GM23338 (cell line): Measurements from ENCODE around the gene SNX21. TPM values are rescaled to one million over a fixed set of nuclear protein-coding genes. Genes with fewer than 3 reads are reported as not detected.
A peak's percentile ranks its signal among the peaks of the same experiment; 100 is the strongest.

Source experiments
- ATAC-seq: fragments of 200-7000 bp; cut with Tn5 transposase; 3 replicates; pipeline ENCODE4 v1.9.1; 2020
- DNase-seq: peaks from one replicate; pipeline ENCODE4 v3.0.0-alpha.2; 2015; ENCODE audit warnings: low spot score
- H2AFZ ChIP-seq: fragments of 200-600 bp; sonication (generic); 2 replicates; pipeline ENCODE4 v1.8.0; 2016; ENCODE audit warnings: antibody characterized with exemption, mild to moderate bottlenecking, moderate library complexity
- H3F3A ChIP-seq: fragments of 200-600 bp; sonication (generic); replicated peaks from 2 replicates; pipeline ENCODE4 v1.8.0; 2017; ENCODE audit warnings: antibody characterized with exemption, mixed run types, low read depth
- H3K27ac ChIP-seq: fragments of 200-600 bp; sonication (generic); 2 replicates; pipeline ENCODE4 v1.6.1; 2016; ENCODE audit warnings: low read depth
- H3K27me3 ChIP-seq: fragments of 200-600 bp; sonication (generic); 2 replicates; pipeline ENCODE4 v1.8.0; 2016; ENCODE audit warnings: mild to moderate bottlenecking, mixed run types, moderate library complexity; ENCODE audit not compliant: insufficient read depth
- H3K36me3 ChIP-seq: fragments of 200-600 bp; sonication (generic); 2 replicates; pipeline ENCODE4 v1.8.0; 2016; ENCODE audit warnings: mild to moderate bottlenecking; ENCODE audit not compliant: insufficient read depth
- H3K4me1 ChIP-seq: fragments of 200-600 bp; sonication (generic); 2 replicates; pipeline ENCODE4 v1.8.0; 2016; ENCODE audit warnings: mild to moderate bottlenecking, moderate library complexity; ENCODE audit not compliant: insufficient read depth
- H3K4me2 ChIP-seq: fragments of 200-600 bp; sonication (generic); 2 replicates; pipeline ENCODE4 v1.7.1; 2017; ENCODE audit warnings: mixed run types
- H3K4me3 ChIP-seq: fragments of 200-600 bp; sonication (generic); 2 replicates; pipeline ENCODE4 v1.6.1; 2016; ENCODE audit warnings: mixed run types
- H3K79me2 ChIP-seq: fragments of 200-600 bp; sonication (generic); replicated peaks from 2 replicates; pipeline ENCODE4 v1.8.0; 2017; ENCODE audit warnings: mild to moderate bottlenecking; ENCODE audit not compliant: insufficient read depth
- H3K9me2 ChIP-seq: fragments of 200-600 bp; sonication (generic); 2 replicates; pipeline ENCODE4 v1.8.0; 2017; ENCODE audit not compliant: insufficient read depth
- H4K20me1 ChIP-seq: fragments of 200-600 bp; sonication (generic); replicated peaks from 2 replicates; pipeline ENCODE4 v1.8.0; 2017; ENCODE audit warnings: mild to moderate bottlenecking; ENCODE audit not compliant: insufficient read depth
- H3K27ac Mint-ChIP-seq: 2 replicates; pipeline ENCODE4 v1.8.0; 2020; ENCODE audit warnings: inconsistent platforms, mild to moderate bottlenecking, moderate library complexity, mixed read lengths
- H3K27me3 Mint-ChIP-seq: 3 replicates; pipeline ENCODE4 v1.8.0; 2022; ENCODE audit warnings: low read depth, mild to moderate bottlenecking, moderate library complexity, mixed read lengths, inconsistent platforms; ENCODE audit not compliant: insufficient read depth, poor library complexity
- H3K36me3 Mint-ChIP-seq: 3 replicates; pipeline ENCODE4 v1.8.0; 2021; ENCODE audit warnings: low read depth, mild to moderate bottlenecking, inconsistent platforms, moderate library complexity, mixed read lengths
- H3K4me1 Mint-ChIP-seq: 3 replicates; pipeline ENCODE4 v1.8.0; 2020; ENCODE audit warnings: mild to moderate bottlenecking, inconsistent platforms, mixed read lengths
- H3K4me3 Mint-ChIP-seq: 3 replicates; pipeline ENCODE4 v1.8.0; 2021; ENCODE audit warnings: moderate library complexity, mild to moderate bottlenecking, inconsistent platforms, mixed read lengths
- H3K9me3 Mint-ChIP-seq: 3 replicates; pipeline ENCODE4 v1.8.0; 2020; ENCODE audit warnings: moderate library complexity, mild to moderate bottlenecking, inconsistent platforms, mixed read lengths
- CREB1 ChIP-seq: fragments of 250-450 bp; sonication (Bioruptor Pico); IDR thresholded peaks from 2 replicates; pipeline ENCODE4 v1.5.0; 2020; ENCODE audit warnings: low read depth, mild to moderate bottlenecking, moderate library complexity
- CTCF ChIP-seq, 2 experiments: fragments of 200-600 bp in 1 of 2; sonication (generic) in 1 of 2; conservative IDR thresholded peaks; 2 replicates each; pipeline versions ENCODE4 v1.5.1 to v1.6.1; 2016 to 2017; ENCODE audit warnings: antibody characterized with exemption in 2 of 2, low read depth in 2 of 2, mild to moderate bottlenecking in 2 of 2, moderate library complexity in 1 of 2
- ETS1 ChIP-seq: IDR thresholded peaks from 2 replicates; pipeline ENCODE4 v1.6.1; 2016; ENCODE audit warnings: antibody characterized with exemption
- EZH2 ChIP-seq: fragments of 200-600 bp; sonication (generic); IDR thresholded peaks from one replicate; pipeline ENCODE4 v1.8.0; 2017; ENCODE audit warnings: antibody characterized with exemption, mild to moderate bottlenecking, low read depth; ENCODE audit not compliant: unreplicated experiment
- EZH2phosphoT487 ChIP-seq: fragments of 200-600 bp; sonication (generic); IDR thresholded peaks from one replicate; pipeline ENCODE4 v1.8.1; 2018; ENCODE audit warnings: antibody characterized with exemption; ENCODE audit not compliant: unreplicated experiment
- JUNB ChIP-seq: IDR thresholded peaks from one replicate; pipeline ENCODE4 v1.6.1; 2016; ENCODE audit warnings: antibody characterized with exemption; ENCODE audit not compliant: unreplicated experiment
- NANOG ChIP-seq: IDR thresholded peaks from 2 replicates; pipeline ENCODE4 v1.6.1; 2016; ENCODE audit warnings: antibody characterized with exemption, borderline replicate concordance
- POLR2AphosphoS5 ChIP-seq: IDR thresholded peaks from 2 replicates; pipeline ENCODE4 v1.6.1; 2016; ENCODE audit warnings: antibody characterized with exemption, low read depth
- REST ChIP-seq: IDR thresholded peaks from one replicate; pipeline ENCODE4 v1.6.1; 2018; ENCODE audit warnings: antibody characterized with exemption; ENCODE audit not compliant: unreplicated experiment
- STAT1 ChIP-seq: IDR thresholded peaks from one replicate; pipeline ENCODE4 v1.6.1; 2016; ENCODE audit warnings: antibody characterized with exemption; ENCODE audit not compliant: unreplicated experiment
- ZNF114 ChIP-seq: fragments of 250-450 bp; sonication (Bioruptor Pico); IDR thresholded peaks from 2 replicates; pipeline ENCODE4 v1.5.0; 2020; ENCODE audit warnings: mild to moderate bottlenecking, moderate library complexity
- ZNF331 ChIP-seq: fragments of 250-450 bp; sonication (Bioruptor Pico); IDR thresholded peaks from 2 replicates; pipeline ENCODE4 v1.5.0; 2020; ENCODE audit warnings: low read depth, mild to moderate bottlenecking, moderate library complexity
- ZNF462 ChIP-seq: fragments of 250-450 bp; sonication (Bioruptor Pico); IDR thresholded peaks from 2 replicates; pipeline ENCODE4 v1.5.0; 2020; ENCODE audit warnings: mild to moderate bottlenecking, moderate library complexity
- polyA plus RNA-seq: library from polyadenylated mRNA; unstranded; fragments of >200 nt; fragmentation: Nextera tagmentation; extraction: Ambion mirVana; gene quantifications from 2 replicates; pipeline ENCODE4 v1.2.1, GENCODE V29; 2016
- total RNA-seq: library from RNA; depleted of rRNA; stranded (reverse); fragments of >200 nt; shearing (Covaris generic); gene quantifications from 2 replicates; pipeline ENCODE4 v1.2.3, GENCODE V29; 2014

Gene SNX21
- total and polyA plus RNA-seq, 2 experiments from 2014 or later = 13.3 to 31.5 TPM

DNA sequence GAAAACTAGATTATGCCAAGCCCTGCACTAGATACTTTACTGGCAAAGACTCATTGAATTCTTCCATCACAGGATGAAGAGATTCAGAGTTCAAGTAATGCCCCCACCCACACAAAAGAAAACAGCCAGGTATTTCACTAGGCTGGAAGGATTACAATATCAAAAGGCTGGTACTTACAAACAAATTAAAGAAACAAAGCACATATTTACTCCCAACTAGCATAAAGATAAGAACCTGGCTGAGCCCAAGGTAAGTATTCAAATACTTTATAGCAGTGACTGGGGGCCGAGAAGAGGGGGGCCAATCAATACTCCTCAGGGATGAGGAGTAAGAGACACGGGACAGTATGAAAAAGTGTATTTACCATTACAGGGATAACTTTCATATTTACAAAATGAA, 19.9 kb downstream of the SNX21 start:
- Histone ChIP-seq H3K79me2 (peaks cover 37% of the 10 kb centered on the region), H3F3A (no peaks in the 10 kb centered on the region), H3K27ac (peak overlapping the region; percentile 75), H3K9me2 (no peaks in the 10 kb centered on the region), H3K4me3 (0 out of 2 replicates have a peak overlapping the region, but pooled peaks have one; percentile 4), H2AFZ (no peak overlapping the region), H4K20me1 (no peaks in the 10 kb centered on the region), H3K27me3 (no peaks in the 10 kb centered on the region), H3K4me2 (peak overlapping the region; percentile 17), H3K36me3 (peaks cover 4% of the 10 kb centered on the region; the same call in 1 of the 2 replicates), H3K4me1 (peaks cover 39% of the 10 kb centered on the region)
- peaks cover 48% of the 10 kb centered on the region for H3K4me1 Mint-ChIP-seq
- peaks cover 32% of the 10 kb centered on the region for H3K36me3 Mint-ChIP-seq
- H3K27ac Mint-ChIP-seq = peak overlapping the region; percentile 94
- peak overlapping the region; percentile 58 for H3K4me3 Mint-ChIP-seq
- TF ChIP-seq CTCF (conservative IDR thresholded peaks at IDR 0.05; ENCODE audit: low read depth in 2 of 2) (no peak), ZNF462 (CRISPR knock-in tag) (no peak), JUNB (no peak), NANOG (peak; percentile 96), POLR2AphosphoS5 (peak; percentile 26; the same call in 1 of the 2 replicates), STAT1 (no peak), EZH2 (no peak), ZNF331 (CRISPR knock-in tag) (no peak), ZNF114 (CRISPR knock-in tag) (no peak), CREB1 (peak; percentile 53; the same call in 1 of the 2 replicates), REST (no peak), ETS1 (no peak), EZH2phosphoT487 (no peak)
- peaks cover 14% of the 10 kb centered on the region for H3K27me3 Mint-ChIP-seq
- peak; percentile 87 for DNase-seq
- no peaks in the 10 kb centered on the region for H3K9me3 Mint-ChIP-seq
- ATAC-seq = peak; percentile 7
